IPS DF 6.9 (cell line): ENCODE measurements around the gene PPIE.
"Not testable (repeated sequence)": the region's sequence is repeated elsewhere in the genome, so short reads cannot be mapped to it uniquely, and the experiment has no call there.

Experiments
- DNase-seq: peaks from one replicate; pipeline ENCODE4 v3.0.0-alpha.2; 2013; ENCODE audit warnings: low read depth, low spot score
- H3K27ac ChIP-seq: one replicate; pipeline ENCODE4 v1.5.1; 2013; ENCODE audit warnings: low read length, control low read depth
- H3K27me3 ChIP-seq: 2 replicates; pipeline ENCODE4 v1.6.1; 2013; ENCODE audit warnings: mild to moderate bottlenecking, low read length; ENCODE audit not compliant: control insufficient read depth, insufficient read depth
- H3K36me3 ChIP-seq: 2 replicates; pipeline ENCODE4 v1.6.1; 2013; ENCODE audit warnings: low read length; ENCODE audit not compliant: control insufficient read depth, insufficient read depth
- H3K4me1 ChIP-seq: 2 replicates; pipeline ENCODE4 v1.6.1; 2013; ENCODE audit warnings: low read length; ENCODE audit not compliant: control insufficient read depth, insufficient read depth
- H3K4me3 ChIP-seq: 2 replicates; pipeline ENCODE4 v1.5.1; 2013; ENCODE audit warnings: mild to moderate bottlenecking, low read length
- H3K9me3 ChIP-seq: 2 replicates; pipeline ENCODE4 v1.6.1; 2013; ENCODE audit warnings: low read length, inconsistent platforms; ENCODE audit not compliant: control insufficient read depth, insufficient read depth
- WGBS: extraction: QIAGEN DNeasy Blood & Tissue Kit; methylation state at CpG from one replicate; pipeline ENCODE4 v1.1.7; 2013; ENCODE audit warnings: mixed read lengths, missing lambda C conversion rate; ENCODE audit not compliant: insufficient read length, insufficient coverage; 5-methylcytosine and 5-hydroxymethylcytosine counted together

The PPIE gene

DNA sequence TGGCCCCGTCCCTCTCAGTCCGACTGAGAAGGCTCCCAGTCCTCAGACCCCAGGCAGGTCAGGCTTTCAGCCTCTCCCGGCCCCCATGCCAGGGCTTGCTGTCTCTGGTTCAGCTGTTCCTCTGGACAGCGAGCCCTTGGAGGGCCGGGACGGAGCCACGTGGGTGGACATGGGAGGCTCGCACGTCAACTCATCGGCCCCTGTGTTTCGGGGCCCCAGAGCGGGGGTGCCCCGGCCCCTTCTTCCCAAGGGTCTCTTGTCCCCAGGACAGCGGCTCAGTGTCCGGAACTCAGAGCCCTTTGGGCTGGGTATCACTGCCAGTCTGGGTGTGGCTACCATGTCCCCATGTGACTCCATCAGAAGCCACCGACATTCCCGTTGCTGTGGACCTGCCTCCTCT is 39.2 kb downstream of the PPIE start:
- H3K27ac ChIP-seq, H3K4me1 ChIP-seq, H3K36me3 ChIP-seq, H3K27me3 ChIP-seq, H3K4me3 ChIP-seq, H3K9me3 ChIP-seq, DNase-seq: not testable (repeated sequence)
- no CpG with 5 or more reads among the region's 17 CpGs for WGBS

DNA sequence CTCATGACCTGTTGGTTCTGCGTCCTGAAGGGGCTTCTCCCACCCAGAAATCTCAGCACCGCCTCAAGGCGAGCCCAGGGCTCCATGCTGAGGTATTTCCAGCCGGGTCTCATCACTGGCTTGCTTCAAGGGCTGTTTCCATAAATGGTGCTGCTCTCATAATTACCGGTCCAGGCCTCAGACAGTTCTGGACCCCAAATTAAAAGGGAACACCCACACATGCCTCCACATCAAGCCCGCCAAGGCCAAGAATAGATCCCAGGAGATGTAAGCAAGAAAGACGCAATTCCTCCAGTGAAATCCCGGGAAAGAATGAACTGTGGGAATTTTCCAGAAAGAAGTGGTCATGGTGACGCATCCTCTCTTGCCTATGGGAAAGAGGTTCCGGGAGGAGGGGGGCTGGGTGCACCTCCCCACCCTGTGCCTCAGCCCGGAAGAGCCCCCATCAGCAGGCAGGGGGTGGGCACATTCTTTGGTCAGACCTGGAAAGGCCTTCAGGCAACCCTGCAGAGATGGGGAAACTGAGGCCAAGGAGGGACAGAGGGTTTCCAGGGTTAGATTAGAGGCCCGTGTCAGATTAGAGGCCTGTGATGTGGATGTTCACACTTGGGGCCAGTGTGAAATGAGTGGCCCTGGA is 39.9 kb downstream of the PPIE start:
- WGBS, result no CpG with 5 or more reads among the region's 12 CpGs
- not testable (repeated sequence) for DNase-seq, H3K9me3 ChIP-seq, H3K36me3 ChIP-seq, H3K27me3 ChIP-seq, H3K27ac ChIP-seq, H3K4me3 ChIP-seq, H3K4me1 ChIP-seq

DNA sequence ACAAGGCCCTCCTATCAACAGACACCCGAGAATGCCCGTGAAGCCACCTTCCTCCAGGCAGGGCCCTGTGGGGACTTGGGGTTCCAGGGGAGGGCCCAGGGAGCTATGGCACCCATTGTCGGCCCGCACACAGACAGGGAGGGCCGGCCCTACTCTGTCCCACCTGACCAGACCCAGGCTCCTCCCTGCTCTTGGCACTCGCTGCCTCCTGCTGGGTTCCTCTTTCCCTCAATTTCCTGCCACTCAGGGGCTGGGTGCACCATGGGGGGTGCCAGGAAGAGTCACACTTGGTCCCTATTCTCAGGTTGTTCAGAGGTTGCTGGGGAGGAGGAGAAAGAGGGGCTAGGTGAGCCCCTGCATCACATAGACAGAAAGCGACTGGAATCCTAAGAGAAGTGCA is 40.5 kb downstream of the PPIE start:
- no peaks in the 10 kb centered on the region; the same call in 1 of the 2 replicates for H3K4me1 ChIP-seq
- H3K27me3 ChIP-seq, result no peaks in the 10 kb centered on the region; the same call in 1 of the 2 replicates
- H3K4me3 ChIP-seq, result no peak overlapping the region
- no peaks in the 10 kb centered on the region for H3K9me3 ChIP-seq
- no CpG with 5 or more reads among the region's 7 CpGs for WGBS
- H3K27ac ChIP-seq, result no peak overlapping the region
- no peaks in the 10 kb centered on the region for H3K36me3 ChIP-seq
- no peak for DNase-seq

DNA sequence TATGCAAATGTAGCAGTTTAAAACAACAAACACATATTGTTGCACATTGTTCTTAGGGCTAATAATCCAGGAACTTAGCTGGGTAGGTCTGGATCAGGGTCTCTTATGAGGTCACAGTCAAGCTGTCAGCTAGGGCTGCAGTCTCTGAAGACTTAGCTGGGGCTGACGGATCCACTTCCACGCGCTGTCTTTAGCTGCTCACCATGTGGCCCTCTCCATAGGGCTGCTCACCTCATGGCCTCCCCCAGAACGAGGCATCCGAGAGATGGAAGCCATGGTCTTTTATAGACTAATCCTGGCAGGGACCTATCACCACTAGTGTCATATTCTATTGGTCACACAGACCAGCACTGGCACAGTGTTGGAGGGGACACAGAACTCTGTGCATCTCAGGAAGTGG is 41.1 kb downstream of the PPIE start:
- Histone ChIP-seq H3K4me1 (no peaks in the 10 kb centered on the region; the same call in 1 of the 2 replicates), H3K27me3 (no peaks in the 10 kb centered on the region; the same call in 1 of the 2 replicates), H3K4me3 (no peak overlapping the region), H3K36me3 (no peaks in the 10 kb centered on the region), H3K9me3 (no peaks in the 10 kb centered on the region), H3K27ac (no peak overlapping the region)
- no CpG with 5 or more reads among the region's 5 CpGs for WGBS
- DNase-seq, result no peak

DNA sequence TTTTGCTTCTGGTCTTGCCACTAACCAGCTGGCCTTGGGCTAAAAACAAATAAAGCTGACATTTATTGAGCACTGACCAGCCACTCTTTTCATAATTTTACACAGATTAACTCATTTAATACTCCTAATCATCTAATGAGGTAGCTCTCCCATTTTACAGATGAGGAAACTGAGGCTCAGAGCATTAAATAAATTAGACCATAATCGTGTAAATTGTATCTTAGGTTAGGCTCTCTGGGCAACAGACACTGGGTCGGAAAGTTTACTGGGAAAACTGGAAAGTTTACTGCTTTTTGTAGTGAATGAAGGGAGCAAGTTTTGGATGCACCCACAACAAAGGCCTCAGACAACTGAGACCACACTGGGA is 42.6 kb downstream of the PPIE start:
- H3K27me3 ChIP-seq, result peaks cover 2% of the 10 kb centered on the region; the same call in 1 of the 2 replicates
- H3K36me3 ChIP-seq, result no peaks in the 10 kb centered on the region
- no peak for DNase-seq
- no peak overlapping the region for H3K27ac ChIP-seq
- WGBS, result no CpG with 5 or more reads among the region's 2 CpGs
- H3K4me1 ChIP-seq, result no peaks in the 10 kb centered on the region; the same call in 1 of the 2 replicates
- no peak overlapping the region for H3K4me3 ChIP-seq
- H3K9me3 ChIP-seq, result no peaks in the 10 kb centered on the region

DNA sequence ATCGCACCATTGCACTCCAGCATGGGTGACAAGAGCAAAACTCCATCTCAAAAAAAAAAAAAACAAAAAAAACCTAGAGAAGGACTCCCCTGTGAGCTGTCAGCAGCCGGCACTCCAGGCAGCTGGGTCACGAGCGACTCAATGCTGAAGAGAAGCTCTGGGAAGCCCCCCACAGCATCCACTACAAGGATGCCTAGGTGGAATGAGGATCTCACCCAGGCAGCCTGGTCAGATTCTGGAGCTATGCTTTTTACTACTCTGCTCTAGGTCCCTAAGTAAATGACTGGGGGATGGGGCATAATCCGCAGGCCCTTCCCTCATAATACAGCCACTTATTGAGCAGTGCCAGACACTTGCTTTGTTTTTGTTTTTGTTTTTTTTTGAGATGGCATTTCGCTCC is 43.4 kb downstream of the PPIE start:
- no peak for DNase-seq
- Histone ChIP-seq H3K4me3 (no peak overlapping the region), H3K27me3 (peaks cover 6% of the 10 kb centered on the region; the same call in 1 of the 2 replicates), H3K36me3 (no peaks in the 10 kb centered on the region), H3K4me1 (no peaks in the 10 kb centered on the region; the same call in 1 of the 2 replicates), H3K27ac (no peak overlapping the region), H3K9me3 (no peaks in the 10 kb centered on the region)
- no CpG with 5 or more reads among the region's 6 CpGs for WGBS

DNA sequence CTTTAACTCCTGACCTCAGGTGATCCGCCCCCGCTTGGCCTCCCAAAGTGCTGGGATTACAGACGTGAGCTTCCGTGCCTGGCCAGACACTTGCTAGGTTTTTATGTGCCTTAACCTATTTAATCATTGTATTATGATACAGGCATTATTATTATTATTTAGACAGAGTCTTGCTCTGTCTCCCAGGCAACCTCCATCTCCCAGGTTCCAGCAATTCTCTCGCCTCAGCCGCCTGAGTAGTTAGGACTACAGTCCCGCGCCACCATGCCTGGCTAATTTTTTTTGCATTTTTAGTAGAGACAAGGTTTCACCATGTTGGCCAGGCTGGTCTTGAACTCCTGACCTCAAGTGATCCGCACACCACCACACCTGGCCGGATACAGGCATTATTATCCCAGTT is 44.0 kb downstream of the PPIE start:
- not testable (repeated sequence) for H3K27ac ChIP-seq, H3K4me1 ChIP-seq, DNase-seq, H3K36me3 ChIP-seq, H3K9me3 ChIP-seq, H3K4me3 ChIP-seq
- H3K27me3 ChIP-seq, result peaks cover 12% of the 10 kb centered on the region; the same call in 1 of the 2 replicates
- no CpG with 5 or more reads among the region's 10 CpGs for WGBS

DNA sequence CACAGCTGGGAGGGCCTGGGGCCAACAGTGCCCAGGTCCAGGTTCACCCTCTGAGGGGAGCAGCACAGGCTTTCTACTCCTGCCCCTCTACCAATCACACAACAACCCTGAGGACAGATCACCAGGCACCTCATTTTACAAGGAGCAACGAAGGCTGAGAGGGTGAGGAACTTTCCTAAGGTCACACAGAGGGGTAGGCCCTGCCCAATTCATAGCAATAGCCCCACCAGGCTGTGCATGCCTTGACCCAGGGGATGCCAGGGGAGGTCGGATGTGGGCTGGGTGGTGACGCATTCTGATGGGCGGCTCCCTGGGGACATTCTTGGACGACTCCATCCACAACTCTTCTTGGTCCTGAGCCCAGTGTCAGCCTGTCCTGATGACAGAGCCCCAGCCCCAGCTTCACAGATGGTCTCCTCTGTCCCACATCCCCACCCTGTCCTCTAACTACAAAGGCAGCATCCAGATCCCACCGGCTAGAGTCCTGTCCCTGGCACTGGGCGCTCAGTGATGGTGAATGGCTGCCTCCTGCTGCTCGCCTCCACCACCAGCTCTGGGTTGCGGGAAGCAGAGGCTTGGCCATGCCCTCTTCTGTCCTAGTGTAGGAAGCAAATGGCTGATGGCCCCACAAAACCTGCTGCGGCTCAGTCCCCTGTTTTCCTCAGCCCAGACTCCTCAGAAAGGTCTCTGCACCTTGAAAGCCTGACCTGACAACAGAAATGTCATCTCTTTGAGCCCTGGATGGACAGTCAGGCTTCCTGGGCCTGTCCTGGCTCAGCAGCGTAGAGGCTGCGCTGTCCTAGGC is 47.8 kb downstream of the PPIE start:
- H3K4me1 ChIP-seq, H3K4me3 ChIP-seq, DNase-seq, H3K9me3 ChIP-seq, H3K36me3 ChIP-seq, H3K27ac ChIP-seq: not testable (repeated sequence)
- H3K27me3 ChIP-seq, result peaks cover 19% of the 10 kb centered on the region; the same call in 1 of the 2 replicates
- no CpG with 5 or more reads among the region's 12 CpGs for WGBS

DNA sequence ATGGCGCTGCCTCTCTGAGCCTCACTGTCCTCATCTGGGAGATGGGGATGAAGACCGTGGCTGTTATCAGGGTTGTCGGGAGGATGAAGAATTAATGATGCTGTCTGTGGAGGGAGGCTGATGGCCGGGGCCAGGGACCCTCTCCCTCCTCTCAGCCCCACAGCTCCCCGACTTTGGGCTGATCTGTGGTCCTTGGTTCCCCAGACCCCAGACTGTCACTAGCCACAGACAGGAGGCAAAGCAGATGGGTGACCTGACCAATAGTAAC is 48.4 kb downstream of the PPIE start:
- H3K36me3 ChIP-seq, DNase-seq, H3K4me3 ChIP-seq, H3K9me3 ChIP-seq, H3K27ac ChIP-seq, H3K4me1 ChIP-seq: not testable (repeated sequence)
- WGBS, result no CpG with 5 or more reads among the region's 5 CpGs
- peaks cover 19% of the 10 kb centered on the region; the same call in 1 of the 2 replicates for H3K27me3 ChIP-seq

DNA sequence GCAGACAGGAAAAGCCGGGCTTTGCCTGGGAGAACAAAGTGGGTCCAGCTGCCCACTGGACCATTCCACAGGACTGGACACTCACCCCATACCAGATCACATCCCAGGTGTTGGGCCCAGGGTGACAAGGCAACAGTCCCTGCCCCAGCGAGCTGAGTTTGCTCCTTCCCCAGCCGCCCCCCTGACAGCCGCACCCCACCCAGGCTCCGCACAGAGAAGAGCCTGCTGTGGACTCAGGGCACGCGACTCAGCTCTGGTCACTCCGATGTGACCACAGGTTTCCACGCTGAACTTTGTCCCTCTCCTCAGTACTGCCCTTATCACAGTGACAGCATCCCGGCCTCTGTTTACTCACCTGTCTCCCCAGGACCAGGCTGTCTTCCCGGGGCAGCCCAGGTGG is 48.8 kb downstream of the PPIE start:
- no CpG with 5 or more reads among the region's 11 CpGs for WGBS
- peaks cover 19% of the 10 kb centered on the region; the same call in 1 of the 2 replicates for H3K27me3 ChIP-seq
- DNase-seq, result no peak
- H3K4me1 ChIP-seq, result 0 out of 2 replicates have a peak, but pooled peaks cover 2% of the 10 kb centered on the region
- no peak overlapping the region for H3K4me3 ChIP-seq
- H3K36me3 ChIP-seq, result no peaks in the 10 kb centered on the region
- H3K9me3 ChIP-seq, result no peaks in the 10 kb centered on the region
- no peak overlapping the region for H3K27ac ChIP-seq
